ENCODE results near the gene LDB1. TPM values are rescaled to one million over a fixed set of nuclear protein-coding genes. Genes with fewer than 3 reads are reported as not detected.

Gene LDB1
- total and polyA plus RNA-seq, 4 experiments from 2014 or later: 10.0 to 135 (median 89.8) TPM

- intact Hi-C loops (cut with micrococcal nuclease): loop anchor here (1.0 to 5.0 kb wide), 3 partner anchors 13 to 277 kb away; partner anchors contain the start of genes KCNIP2 and NOLC1
- H3K27me3 ChIP-seq (ENCODE audit: insufficient read depth, low read length): no peaks in the 10 kb centered on the region
- peaks cover 54% of the 10 kb centered on the region for H3K4me1 ChIP-seq (ENCODE audit: insufficient read depth, low read length)
- peak; percentile 23 to 63 (median 43) for DNase-seq
- peak overlapping the region; percentile 87 to 95 (median 93) for H3K4me3 Mint-ChIP-seq
- peak overlapping the region; percentile 90 for H3K27ac ChIP-seq (ENCODE audit: low read depth, low read length)
- H3K4me1 Mint-ChIP-seq: peaks cover 34 to 78% (median 55%) of the 10 kb centered on the region in 4 donors
- peak overlapping the region; percentile 77 to 86 for H3K4me3 ChIP-seq (ENCODE audit: low read length in 2 of 2)
- H3K36me3 ChIP-seq (ENCODE audit: insufficient read depth, low read length): no peaks in the 10 kb centered on the region
- POLR2A ChIA-PET (ENCODE audit: partially characterized antibody): interaction anchor here (0.8 to 2.7 kb wide), 5 partner anchors 9 to 525 kb away, joined by 3 to 17 read pairs (median 8); partner anchors contain the start of genes ARMH3, NOLC1, PPRC1 and TRIM8
- H3K27ac Mint-ChIP-seq: peak overlapping the region; percentile 92 to 98 (median 96)
- no peaks in the 10 kb centered on the region for H3K9me3 Mint-ChIP-seq
- H3K9me3 ChIP-seq (ENCODE audit: control insufficient read depth in 1 of 2, low read length in 2 of 2): no peaks in the 10 kb centered on the region
- CTCF ChIA-PET (ENCODE audit: partially characterized antibody): interaction anchor here (1.1 to 2.7 kb wide), 5 partner anchors 11 to 110 kb away, joined by 3 to 7 read pairs (median 4); no protein-coding TSS in a partner anchor
- H3K27me3 Mint-ChIP-seq: no peaks in the 10 kb centered on the region
- H3K36me3 Mint-ChIP-seq: peaks cover 0 to 9% of the 10 kb centered on the region in 2 donors
Measured at GRCh38 chr10:102119417-102120141, 589 bp downstream of the LDB1 start.

GRCh38 chr10:102118867-102119266, 1.3 kb downstream of the LDB1 start:
- H3K4me1 ChIP-seq (ENCODE audit: insufficient read depth, low read length): peaks cover 57% of the 10 kb centered on the region
- no peaks in the 10 kb centered on the region for H3K9me3 ChIP-seq (ENCODE audit: control insufficient read depth in 1 of 2, low read length in 2 of 2)
- ChIA-PET POLR2A (ENCODE audit: partially characterized antibody) (interaction anchor here (0.8 to 2.0 kb wide), 6 partner anchors 10 to 277 kb away, joined by 3 to 11 read pairs (median 6); partner anchors contain the start of genes ARMH3, NFKB2, NOLC1 and PPRC1), CTCF (ENCODE audit: partially characterized antibody) (interaction anchor here (1.1 to 2.7 kb wide), 5 partner anchors 12 to 109 kb away, joined by 3 to 7 read pairs (median 4); no protein-coding TSS in a partner anchor)
- DNase-seq: no peak
- peak overlapping the region; percentile 87 to 95 (median 93) for H3K4me3 Mint-ChIP-seq
- peak overlapping the region in 1 of 2 donors; percentile 77 for H3K4me3 ChIP-seq (ENCODE audit: low read length in 2 of 2)
- peaks cover 0 to 9% of the 10 kb centered on the region in 2 donors for H3K36me3 Mint-ChIP-seq
- H3K4me1 Mint-ChIP-seq: peaks cover 34 to 80% (median 55%) of the 10 kb centered on the region in 4 donors
- H3K9me3 Mint-ChIP-seq: no peaks in the 10 kb centered on the region
- no peaks in the 10 kb centered on the region for H3K27me3 ChIP-seq (ENCODE audit: insufficient read depth, low read length)
- H3K27me3 Mint-ChIP-seq: no peaks in the 10 kb centered on the region
- H3K27ac ChIP-seq (ENCODE audit: low read depth, low read length): peak overlapping the region; percentile 90
- intact Hi-C loops (cut with micrococcal nuclease): loop anchor here (1.0 to 5.0 kb wide), 2 partner anchors 33 to 277 kb away; partner anchors contain the start of genes KCNIP2 and NOLC1
- peak overlapping the region; percentile 92 to 98 (median 96) for H3K27ac Mint-ChIP-seq
- H3K36me3 ChIP-seq (ENCODE audit: insufficient read depth, low read length): no peaks in the 10 kb centered on the region

GRCh38 chr10:102117391-102118159, 2.6 kb downstream of the LDB1 start:
- peak overlapping the region; percentile 90 for H3K27ac ChIP-seq (ENCODE audit: low read depth, low read length)
- ChIA-PET POLR2A (ENCODE audit: partially characterized antibody) (interaction anchor here (1.0 to 2.0 kb wide), 5 partner anchors 15 to 97 kb away, joined by 3 to 11 read pairs (median 8); partner anchors contain the start of genes ARMH3, NOLC1 and PPRC1), CTCF (ENCODE audit: partially characterized antibody) (interaction anchor here (1.5 to 2.7 kb wide), 4 partner anchors 14 to 108 kb away, joined by 4 to 7 read pairs (median 6); no protein-coding TSS in a partner anchor)
- peak; percentile 67 to 87 (median 71) for DNase-seq
- H3K36me3 Mint-ChIP-seq: peaks cover 0 to 15% of the 10 kb centered on the region in 2 donors
- no peaks in the 10 kb centered on the region for H3K36me3 ChIP-seq (ENCODE audit: insufficient read depth, low read length)
- intact Hi-C loops (cut with micrococcal nuclease): loop anchor here (5.0 kb wide), 1 partner anchor 275 kb away; the partner anchor contains the start of gene KCNIP2
- no peaks in the 10 kb centered on the region for H3K27me3 ChIP-seq (ENCODE audit: insufficient read depth, low read length)
- no peaks in the 10 kb centered on the region for H3K27me3 Mint-ChIP-seq
- peak overlapping the region; percentile 87 to 95 (median 93) for H3K4me3 Mint-ChIP-seq
- H3K27ac Mint-ChIP-seq: peak overlapping the region; percentile 92 to 98 (median 96)
- peak overlapping the region in 1 of 2 donors; percentile 77 for H3K4me3 ChIP-seq (ENCODE audit: low read length in 2 of 2)
- H3K9me3 ChIP-seq (ENCODE audit: control insufficient read depth in 1 of 2, low read length in 2 of 2): no peaks in the 10 kb centered on the region
- H3K4me1 Mint-ChIP-seq: peaks cover 41 to 87% (median 63%) of the 10 kb centered on the region in 4 donors
- H3K9me3 Mint-ChIP-seq: no peaks in the 10 kb centered on the region
- H3K4me1 ChIP-seq (ENCODE audit: insufficient read depth, low read length): peaks cover 70% of the 10 kb centered on the region

GRCh38 chr10:102116656-102117055, 3.5 kb downstream of the LDB1 start:
- H3K4me3 Mint-ChIP-seq: peak overlapping the region; percentile 74 to 97 (median 92)
- no peaks in the 10 kb centered on the region for H3K9me3 Mint-ChIP-seq
- DNase-seq: no peak
- H3K36me3 ChIP-seq (ENCODE audit: insufficient read depth, low read length): no peaks in the 10 kb centered on the region
- H3K27me3 ChIP-seq (ENCODE audit: insufficient read depth, low read length): no peaks in the 10 kb centered on the region
- H3K27ac Mint-ChIP-seq: peak overlapping the region; percentile 89 to 96 (median 95)
- no peak overlapping the region for H3K4me3 ChIP-seq (ENCODE audit: low read length in 2 of 2)
- H3K4me1 Mint-ChIP-seq: peaks cover 45 to 88% (median 65%) of the 10 kb centered on the region in 4 donors
- H3K27ac ChIP-seq (ENCODE audit: low read depth, low read length): peak overlapping the region; percentile 90
- H3K27me3 Mint-ChIP-seq: no peaks in the 10 kb centered on the region
- H3K9me3 ChIP-seq (ENCODE audit: control insufficient read depth in 1 of 2, low read length in 2 of 2): no peaks in the 10 kb centered on the region
- ChIA-PET CTCF (ENCODE audit: partially characterized antibody) (interaction anchor here (1.8 to 2.7 kb wide), 3 partner anchors 15 to 107 kb away, joined by 5 to 8 read pairs (median 7); no protein-coding TSS in a partner anchor), POLR2A (ENCODE audit: partially characterized antibody) (interaction anchor here (1.7 kb wide), 1 partner anchor 16 kb away, joined by 4 read pairs; the partner anchor contains the start of gene PPRC1)
- intact Hi-C loops (cut with micrococcal nuclease): loop anchor here (5.0 kb wide), 1 partner anchor 274 kb away; the partner anchor contains the start of gene KCNIP2
- peaks cover 75% of the 10 kb centered on the region for H3K4me1 ChIP-seq (ENCODE audit: insufficient read depth, low read length)
- peaks cover 4 to 20% of the 10 kb centered on the region in 2 donors for H3K36me3 Mint-ChIP-seq

- H3K36me3 Mint-ChIP-seq: peaks cover 11 to 26% of the 10 kb centered on the region in 2 donors
- H3K27me3 Mint-ChIP-seq: no peaks in the 10 kb centered on the region
- peaks cover 67% of the 10 kb centered on the region for H3K4me1 ChIP-seq (ENCODE audit: insufficient read depth, low read length)
- H3K4me3 Mint-ChIP-seq: peak overlapping the region; percentile 85 to 97 (median 93)
- peak in 1 of 5 donors; percentile 22 for DNase-seq
- intact Hi-C loops (cut with micrococcal nuclease): loop anchor here (1.0 to 5.0 kb wide), 4 partner anchors 37 to 273 kb away; partner anchors contain the start of genes ARMH3, HPS6, KCNIP2 and NOLC1
- ChIA-PET CTCF (ENCODE audit: partially characterized antibody) (interaction anchor here (1.3 to 2.9 kb wide), 4 partner anchors 16 to 275 kb away, joined by 5 to 10 read pairs (median 8); no protein-coding TSS in a partner anchor), POLR2A (ENCODE audit: partially characterized antibody) (interaction anchor here (0.7 to 2.6 kb wide), 8 partner anchors 12 to 527 kb away, joined by 3 to 10 read pairs (median 4); partner anchors contain the start of genes ARMH3, HPS6, OGA and PPRC1)
- no peaks in the 10 kb centered on the region for H3K9me3 Mint-ChIP-seq
- H3K27me3 ChIP-seq (ENCODE audit: insufficient read depth, low read length): no peaks in the 10 kb centered on the region
- peak overlapping the region; percentile 89 to 96 (median 95) for H3K27ac Mint-ChIP-seq
- H3K36me3 ChIP-seq (ENCODE audit: insufficient read depth, low read length): peaks cover 6% of the 10 kb centered on the region
- peak overlapping the region; percentile 90 for H3K27ac ChIP-seq (ENCODE audit: low read depth, low read length)
- H3K9me3 ChIP-seq (ENCODE audit: control insufficient read depth in 1 of 2, low read length in 2 of 2): no peaks in the 10 kb centered on the region
- peak overlapping the region; percentile 50 to 54 for H3K4me3 ChIP-seq (ENCODE audit: low read length in 2 of 2)
- H3K4me1 Mint-ChIP-seq: peaks cover 44 to 79% (median 61%) of the 10 kb centered on the region in 4 donors
Measured at GRCh38 chr10:102115775-102116174, 4.4 kb downstream of the LDB1 start.
